Urothelium cell line (cell line): Measurements from ENCODE around the gene MAMDC2.

Source experiments
- DNase-seq: peaks from one replicate; pipeline ENCODE4 v3.0.0; 2011; ENCODE audit warnings: low spot score, mixed read lengths
- FAIRE-seq: peaks from 2 replicates; lab custom pipeline; 2011; peaks lifted over from hg19 to GRCh38; lab: Jason Lieb, UNC

Gene MAMDC2

GRCh38 chr9:70060883-70061507 lies 17.3 kb downstream of the MAMDC2 start:
- no peak for DNase-seq
- FAIRE-seq: no peak

GRCh38 chr9:70061776-70062175 lies 18.1 kb downstream of the MAMDC2 start:
- FAIRE-seq (no peak), DNase-seq (no peak)

GRCh38 chr9:70064496-70064895 lies 20.8 kb downstream of the MAMDC2 start:
- no peak for FAIRE-seq
- no peak for DNase-seq

DNA sequence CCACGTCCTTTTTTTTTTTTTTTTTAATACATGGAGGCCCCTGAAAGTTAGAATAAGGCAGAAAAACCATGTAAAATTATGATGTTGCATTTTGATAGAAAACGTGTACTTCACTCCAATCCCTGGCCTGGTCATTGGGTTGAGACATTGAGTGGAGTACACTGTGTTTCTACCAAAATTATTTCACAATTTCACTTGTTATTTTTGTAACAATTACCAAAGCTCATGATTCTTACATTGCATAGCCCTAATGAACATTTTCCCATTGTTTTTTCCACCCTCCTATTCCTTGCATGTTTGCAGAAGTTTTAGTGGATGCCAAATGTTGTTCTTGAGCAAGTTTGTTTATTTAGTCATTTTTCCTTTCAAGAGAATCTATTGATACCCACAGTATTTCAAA lies 21.9 kb downstream of the MAMDC2 start:
- no peak for DNase-seq
- FAIRE-seq: no peak

GRCh38 chr9:70066418-70066817 lies 22.8 kb downstream of the MAMDC2 start:
- no peak for DNase-seq
- FAIRE-seq: no peak

- FAIRE-seq (no peak), DNase-seq (no peak)
Measured at GRCh38 chr9:70066874-70067273, 23.2 kb downstream of the MAMDC2 start.

DNA sequence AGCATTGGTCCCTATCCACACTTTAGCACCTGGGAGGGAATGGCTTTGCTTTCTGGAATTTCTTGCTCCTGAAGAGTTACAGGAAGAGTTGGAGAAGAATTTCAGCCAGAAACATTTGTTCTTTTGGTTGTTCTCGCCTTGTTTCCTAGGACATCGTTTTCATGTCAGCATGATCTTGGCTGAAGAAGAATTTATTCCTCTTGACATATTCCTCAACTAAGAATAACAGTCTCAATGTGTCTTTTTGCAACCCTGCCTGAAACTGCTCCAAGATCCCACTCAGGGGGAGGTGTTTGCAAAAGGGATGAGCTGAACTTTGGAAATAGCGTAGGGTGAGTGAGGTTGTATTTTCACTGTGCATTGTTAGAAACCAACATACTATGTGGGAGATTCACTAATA lies 26.1 kb downstream of the MAMDC2 start:
- FAIRE-seq (no peak), DNase-seq (no peak)

DNA sequence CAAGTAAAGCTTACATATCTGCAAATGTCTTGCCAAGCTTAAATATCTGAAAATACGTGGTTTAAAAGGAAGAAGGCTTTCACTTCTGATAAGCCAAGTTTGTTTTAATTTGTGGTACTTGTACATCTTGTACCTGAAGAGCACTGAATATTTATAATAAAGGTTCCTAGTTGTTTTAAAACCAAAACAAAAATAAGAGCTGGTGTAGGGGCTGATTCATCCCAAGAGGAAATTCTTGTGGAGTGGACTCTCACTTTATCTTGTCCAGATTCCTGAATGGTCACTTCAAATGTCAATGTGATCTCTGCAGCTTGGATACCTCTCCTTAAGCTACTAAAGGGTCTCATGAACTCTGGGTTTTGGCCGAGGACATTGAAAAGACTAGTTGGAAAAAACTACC lies 29.5 kb downstream of the MAMDC2 start:
- no peak for DNase-seq
- no peak for FAIRE-seq

- no peak for DNase-seq
Measured at GRCh38 chr9:70073756-70074155, 30.1 kb downstream of the MAMDC2 start.

GRCh38 chr9:70076678-70077077 lies 33.0 kb downstream of the MAMDC2 start:
- DNase-seq: no peak
- no peak for FAIRE-seq

More at GRCh38 chr9:70073756-70074155, 30.1 kb downstream of the MAMDC2 start:
- FAIRE-seq: no peak

GRCh38 chr9:70079417-70080037 lies 35.9 kb downstream of the MAMDC2 start:
- FAIRE-seq (no peak), DNase-seq (no peak)

DNA sequence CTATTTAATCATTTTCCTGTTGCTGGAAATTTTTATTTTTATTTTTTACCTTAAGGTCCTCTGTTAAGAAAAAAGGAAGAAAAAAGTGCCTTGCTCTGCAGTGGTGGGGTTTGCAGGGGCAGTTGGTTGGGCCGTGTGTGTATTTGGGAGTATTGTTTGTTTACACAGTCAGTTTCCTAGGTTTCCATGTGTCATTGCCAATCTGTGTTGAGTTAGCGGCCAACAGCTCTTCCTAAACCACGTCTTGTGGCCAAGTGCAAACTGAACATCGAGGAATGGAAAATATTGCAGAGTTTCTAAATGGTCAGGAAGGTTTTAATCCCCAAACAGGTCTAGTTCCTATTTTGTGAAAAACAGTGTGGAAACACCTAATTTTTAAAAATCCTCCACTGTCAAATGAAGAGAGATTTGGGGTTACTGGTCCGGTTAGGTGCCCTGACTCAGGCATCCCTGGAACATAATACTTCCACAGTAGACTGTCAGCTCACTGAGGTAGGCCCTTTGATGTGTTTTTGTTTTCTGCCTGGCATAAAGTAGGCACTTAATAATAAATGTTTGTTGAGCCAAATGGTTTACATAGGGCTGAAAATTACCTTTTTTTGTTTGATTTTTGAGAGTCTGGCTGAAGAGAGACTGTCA lies 37.0 kb downstream of the MAMDC2 start:
- DNase-seq (peak; percentile 24), FAIRE-seq (no peak)

DNA sequence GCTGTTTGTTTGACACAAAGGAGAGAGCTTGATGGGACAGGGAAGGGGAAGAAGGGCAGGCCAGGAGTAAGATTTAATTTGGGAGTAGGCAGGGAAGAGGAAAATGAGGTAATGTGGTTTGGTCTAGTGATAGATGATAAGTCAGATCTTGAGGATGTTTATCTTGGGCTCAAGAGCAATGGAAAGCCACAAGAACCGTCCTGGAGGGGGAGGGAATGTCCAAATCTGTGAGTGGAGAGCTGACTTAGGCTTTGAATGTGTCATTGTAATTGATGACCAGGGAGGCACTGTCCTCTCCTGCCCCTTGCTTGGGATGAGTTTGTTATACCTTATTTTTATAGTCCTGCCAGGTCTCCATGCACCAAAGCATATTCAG lies 37.5 kb downstream of the MAMDC2 start:
- FAIRE-seq: no peak
- DNase-seq: peak; percentile 25

DNA sequence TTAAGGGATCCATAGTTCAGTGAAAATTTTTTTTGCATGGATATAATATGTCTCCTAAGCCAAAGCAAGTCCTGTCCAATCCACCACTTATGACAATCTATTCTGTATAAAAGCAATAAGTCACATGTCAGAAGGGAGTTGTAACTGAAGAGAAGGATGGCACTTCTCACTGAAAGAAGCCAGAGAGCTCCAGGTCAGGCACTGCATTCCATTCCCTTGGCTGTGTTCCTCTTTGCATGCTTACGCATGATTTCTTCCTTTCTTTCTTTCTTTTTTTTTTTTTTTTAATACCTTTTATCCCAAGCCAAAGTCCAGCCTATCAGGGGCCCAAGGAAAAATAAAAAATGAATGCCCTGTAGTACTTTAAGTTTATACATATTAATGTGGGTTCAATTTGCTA lies 39.8 kb downstream of the MAMDC2 start:
- DNase-seq: no peak

DNA sequence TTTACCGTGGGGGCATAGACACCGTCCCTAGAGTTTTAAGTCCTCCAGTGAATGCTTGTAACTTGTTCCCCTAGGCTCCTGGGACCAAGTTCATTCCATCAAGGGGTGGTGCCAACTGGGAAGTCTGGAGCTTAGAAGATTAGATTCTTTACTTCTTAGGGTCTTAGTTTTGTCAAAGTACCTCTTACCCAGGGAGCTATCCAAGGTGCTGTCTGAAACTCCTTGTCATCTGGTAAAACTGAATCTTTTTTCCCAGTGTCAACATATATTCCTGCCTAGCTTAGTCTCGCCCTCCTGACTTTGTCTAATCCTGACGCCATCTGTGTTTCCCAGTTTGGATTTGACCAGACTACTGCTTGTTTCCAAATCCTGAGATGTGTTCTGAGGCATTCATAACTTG lies 41.6 kb downstream of the MAMDC2 start:
- DNase-seq: peak; percentile 17
- FAIRE-seq: no peak

More for the DNA sequence above, 39.8 kb downstream of the MAMDC2 start:
- no peak for FAIRE-seq

DNA sequence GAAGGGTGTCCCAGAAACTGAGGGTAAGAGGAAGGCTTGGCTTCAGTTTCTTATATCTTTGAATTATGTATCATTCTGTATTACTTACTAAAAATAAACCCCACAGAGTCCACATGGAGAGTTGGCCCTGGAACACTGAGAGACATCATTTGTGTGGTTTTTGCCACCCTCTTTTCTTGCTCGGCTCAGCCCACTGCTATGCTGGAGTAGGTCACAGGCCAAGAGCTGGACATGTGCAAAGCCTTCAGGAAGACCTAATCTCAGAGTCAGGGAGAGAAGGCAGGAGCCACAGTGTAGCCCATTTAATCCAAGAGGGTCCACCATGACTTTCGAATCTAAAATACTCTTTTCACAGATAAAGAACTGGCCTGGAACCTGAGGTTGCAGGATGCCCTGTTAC lies 47.5 kb downstream of the MAMDC2 start:
- DNase-seq: no peak
- no peak for FAIRE-seq

GRCh38 chr9:70091572-70091971 lies 47.9 kb downstream of the MAMDC2 start:
- no peak for DNase-seq
- FAIRE-seq: no peak

GRCh38 chr9:70092190-70092589 lies 48.5 kb downstream of the MAMDC2 start:
- FAIRE-seq (no peak), DNase-seq (no peak)

- FAIRE-seq (no peak), DNase-seq (no peak)
Measured at GRCh38 chr9:70093095-70093494, 49.4 kb downstream of the MAMDC2 start.

- DNase-seq: no peak
- FAIRE-seq: no peak
Measured at GRCh38 chr9:70093944-70094343, 50.3 kb downstream of the MAMDC2 start.

DNA sequence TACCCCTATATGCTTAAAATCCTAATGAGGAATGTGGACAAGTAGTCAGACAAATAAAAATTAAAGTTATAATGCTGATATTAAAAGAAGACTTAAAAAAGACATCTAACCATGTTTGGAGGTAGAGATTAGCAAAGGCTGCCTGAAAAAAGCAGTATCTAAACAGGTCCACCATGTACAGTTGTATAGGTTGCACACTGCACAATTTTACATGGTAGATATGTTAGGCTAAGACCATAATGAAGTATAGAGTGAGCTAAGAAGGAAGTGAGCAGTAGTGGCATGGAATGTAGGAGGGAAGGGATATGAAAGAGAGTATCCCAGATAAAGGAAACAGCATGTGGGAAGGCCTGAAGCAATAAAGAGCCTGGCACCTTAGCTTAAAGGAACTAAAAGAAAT lies 51.1 kb downstream of the MAMDC2 start:
- DNase-seq (no peak), FAIRE-seq (no peak)

GRCh38 chr9:70097187-70097586 lies 53.5 kb downstream of the MAMDC2 start:
- DNase-seq (no peak), FAIRE-seq (no peak)
